ENCODE results near the gene ZNF398. TPM values are rescaled to one million over a fixed set of nuclear protein-coding genes. Genes with fewer than 3 reads are reported as not detected.
A peak's percentile ranks its signal among the peaks of the same experiment; 100 is the strongest.

Gene ZNF398
- total RNA-seq, 2 donors from 2014 or later, result 8.2 to 16.2 TPM

GRCh38 chr7:149194799-149195179 lies 47.5 kb downstream of the ZNF398 start:
- Histone ChIP-seq H3K9me3 (no peaks in the 10 kb centered on the region), H3K27ac (peak overlapping the region; percentile 92 to 94), H3K27me3 (no peaks in the 10 kb centered on the region), H3K4me1 (peaks cover 0 to 27% of the 10 kb centered on the region in 2 donors), H3K4me3 (peak overlapping the region; percentile 81 to 91), H3K36me3 (peaks cover 16% of the 10 kb centered on the region)
- DNase-seq (ENCODE audit: low spot score), result no peak
- no peak for TF ChIP-seq CTCF (IDR thresholded peaks at IDR 0.05)

GRCh38 chr7:149195180-149196150 lies 48.2 kb downstream of the ZNF398 start, which contains the start of gene ZNF282:
ZNF282 (plus strand) TSS chr7:149195546; CDS start chr7:149195590, 44 bp downstream.
- H3K4me3 ChIP-seq, result peak within 1 kb of the TSS; percentile 81 to 91
- no peaks in the 10 kb centered on the region for H3K27me3 ChIP-seq
- no peaks in the 10 kb centered on the region for H3K9me3 ChIP-seq
- H3K4me1 ChIP-seq, result peaks cover 0 to 27% of the 10 kb centered on the region in 2 donors
- TF ChIP-seq CTCF (IDR thresholded peaks at IDR 0.05), result peak; percentile 46 to 78
- peak within 1 kb of the TSS; percentile 92 to 94 for H3K27ac ChIP-seq
- peaks cover 23% of the 10 kb centered on the region for H3K36me3 ChIP-seq
- peak; percentile 89 for DNase-seq (ENCODE audit: low spot score)

GRCh38 chr7:149196151-149196704 lies 49.0 kb downstream of the ZNF398 start:
- peaks cover 30% of the 10 kb centered on the region for H3K36me3 ChIP-seq
- DNase-seq (ENCODE audit: low spot score), result no peak
- H3K4me3 ChIP-seq, result peak overlapping the region; percentile 81 to 91
- no peak for TF ChIP-seq CTCF (IDR thresholded peaks at IDR 0.05)
- peak overlapping the region; percentile 92 to 94 for H3K27ac ChIP-seq
- peaks cover 0 to 27% of the 10 kb centered on the region in 2 donors for H3K4me1 ChIP-seq
- H3K27me3 ChIP-seq, result no peaks in the 10 kb centered on the region
- H3K9me3 ChIP-seq, result no peaks in the 10 kb centered on the region

- peaks cover 35% of the 10 kb centered on the region for H3K36me3 ChIP-seq
- peak overlapping the region; percentile 81 to 91 for H3K4me3 ChIP-seq
- peak overlapping the region; percentile 92 to 94 for H3K27ac ChIP-seq
- no peaks in the 10 kb centered on the region for H3K27me3 ChIP-seq
- no peak for TF ChIP-seq CTCF (IDR thresholded peaks at IDR 0.05)
- peaks cover 0 to 27% of the 10 kb centered on the region in 2 donors for H3K4me1 ChIP-seq
- H3K9me3 ChIP-seq, result no peaks in the 10 kb centered on the region
- no peak for DNase-seq (ENCODE audit: low spot score)
Measured at GRCh38 chr7:149196705-149197171, 49.5 kb downstream of the ZNF398 start.

GRCh38 chr7:149197675-149198074 lies 50.4 kb downstream of the ZNF398 start:
- H3K36me3 ChIP-seq, result peaks cover 45% of the 10 kb centered on the region
- H3K9me3 ChIP-seq, result no peaks in the 10 kb centered on the region
- no peak overlapping the region for H3K4me3 ChIP-seq
- no peaks in the 10 kb centered on the region for H3K27me3 ChIP-seq
- TF ChIP-seq CTCF (IDR thresholded peaks at IDR 0.05), result no peak
- no peak overlapping the region for H3K27ac ChIP-seq
- peaks cover 0 to 27% of the 10 kb centered on the region in 2 donors for H3K4me1 ChIP-seq
- DNase-seq (ENCODE audit: low spot score), result no peak

Measured in right atrium auricular region (tissue), 2 donors.